Mucosa of descending colon (tissue), 3 donors: ENCODE data around the gene SND1. TPM values are rescaled to one million over a fixed set of nuclear protein-coding genes. Genes with fewer than 3 reads are reported as not detected.

ENCODE experiments used
- ATAC-seq: fragments of 200-7000 bp; cut with Tn5 transposase; one replicate; pipeline ENCODE4 v1.9.1; 2020; ENCODE audit warnings: mild to moderate bottlenecking, moderate library complexity
- DNase-seq, 3 donors: peaks; one replicate each; pipeline ENCODE4 v3.0.0-alpha.2; 2020
- H3K36me3 ChIP-seq: fragments of 200-600 bp; one replicate; pipeline ENCODE4 v1.8.0; 2021; ENCODE audit warnings: low read depth, mild to moderate bottlenecking
- H3K4me1 ChIP-seq: fragments of 200-600 bp; one replicate; pipeline ENCODE4 v1.8.0; 2021; ENCODE audit warnings: low read depth, mild to moderate bottlenecking
- H3K4me3 ChIP-seq: fragments of 200-600 bp; one replicate; pipeline ENCODE4 v1.8.0; 2021; ENCODE audit warnings: mild to moderate bottlenecking
- H3K9me3 ChIP-seq: fragments of 200-600 bp; one replicate; pipeline ENCODE4 v1.8.0; 2021; ENCODE audit warnings: mild to moderate bottlenecking
- intact Hi-C, 2 donors: fragments of 100-400 bp; cut with DNase I in 1 of 2; cut with micrococcal nuclease in 1 of 2; formaldehyde crosslinking; loops; one replicate each; pipeline versions ENCODE4 v1.11.0 to v1.11.1; 2022; cut with DNase I, micrococcal nuclease
- total RNA-seq, 3 donors: library from RNA; stranded (reverse); fragmentation: NEBNext Ultra II Directional in 2 of 3; extraction: Animal tissue kit (Norgen Biotek cat#: 25700) in 2 of 3; gene quantifications; one replicate each; pipeline versions ENCODE4 v1.2.1 to v1.2.4, GENCODE V29; 2021 to 2023
- TF ChIP-seq, protein P1 (sequence below): fragments of 200-600 bp; IDR thresholded peaks from one replicate; pipeline ENCODE4 v1.8.0; 2022; ENCODE audit warnings: antibody characterized with exemption, mild to moderate bottlenecking
- donor health status: DM: no; HTN: no; CAD: no; lungs with moderate emphysema.
- donor health status: DM: no; HTN: no; CAD: no.
- donor health status: DM: no; HTN: yes; CAD: no.

The SND1 gene
- total RNA-seq, 3 donors from 2014 or later: 99.0 to 131 (median 106) TPM

DNA sequence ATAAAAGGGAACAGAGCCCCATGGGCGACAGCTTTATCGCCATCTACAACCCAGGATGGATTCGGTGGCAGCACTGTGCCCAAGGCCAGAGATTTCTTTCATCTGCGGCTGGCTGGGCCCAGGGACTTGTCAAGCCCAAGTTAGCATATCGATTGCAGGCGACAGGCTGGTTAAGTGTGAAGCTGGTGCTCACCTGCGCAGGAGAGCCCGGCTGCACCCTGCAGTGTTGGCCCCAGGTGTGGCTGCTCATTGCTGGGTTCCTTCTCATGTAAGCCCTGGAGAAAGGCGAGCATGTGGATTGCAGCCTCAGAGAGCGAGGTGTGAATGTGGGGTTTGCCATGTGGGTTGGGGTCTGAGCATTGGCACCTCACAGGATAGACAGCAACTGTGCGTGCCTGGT lies 419.8 kb downstream of the SND1 start:
- H3K4me1 ChIP-seq: peaks cover 1% of the 10 kb centered on the region
- H3K9me3 ChIP-seq: no peaks in the 10 kb centered on the region
- intact Hi-C loops: no loop called here
- DNase-seq (no peak), ATAC-seq (no peak)
- no peaks in the 10 kb centered on the region for H3K36me3 ChIP-seq
- no peak overlapping the region for H3K4me3 ChIP-seq
- TF ChIP-seq, protein P1, sequence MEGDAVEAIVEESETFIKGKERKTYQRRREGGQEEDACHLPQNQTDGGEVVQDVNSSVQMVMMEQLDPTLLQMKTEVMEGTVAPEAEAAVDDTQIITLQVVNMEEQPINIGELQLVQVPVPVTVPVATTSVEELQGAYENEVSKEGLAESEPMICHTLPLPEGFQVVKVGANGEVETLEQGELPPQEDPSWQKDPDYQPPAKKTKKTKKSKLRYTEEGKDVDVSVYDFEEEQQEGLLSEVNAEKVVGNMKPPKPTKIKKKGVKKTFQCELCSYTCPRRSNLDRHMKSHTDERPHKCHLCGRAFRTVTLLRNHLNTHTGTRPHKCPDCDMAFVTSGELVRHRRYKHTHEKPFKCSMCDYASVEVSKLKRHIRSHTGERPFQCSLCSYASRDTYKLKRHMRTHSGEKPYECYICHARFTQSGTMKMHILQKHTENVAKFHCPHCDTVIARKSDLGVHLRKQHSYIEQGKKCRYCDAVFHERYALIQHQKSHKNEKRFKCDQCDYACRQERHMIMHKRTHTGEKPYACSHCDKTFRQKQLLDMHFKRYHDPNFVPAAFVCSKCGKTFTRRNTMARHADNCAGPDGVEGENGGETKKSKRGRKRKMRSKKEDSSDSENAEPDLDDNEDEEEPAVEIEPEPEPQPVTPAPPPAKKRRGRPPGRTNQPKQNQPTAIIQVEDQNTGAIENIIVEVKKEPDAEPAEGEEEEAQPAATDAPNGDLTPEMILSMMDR: no peak

DNA sequence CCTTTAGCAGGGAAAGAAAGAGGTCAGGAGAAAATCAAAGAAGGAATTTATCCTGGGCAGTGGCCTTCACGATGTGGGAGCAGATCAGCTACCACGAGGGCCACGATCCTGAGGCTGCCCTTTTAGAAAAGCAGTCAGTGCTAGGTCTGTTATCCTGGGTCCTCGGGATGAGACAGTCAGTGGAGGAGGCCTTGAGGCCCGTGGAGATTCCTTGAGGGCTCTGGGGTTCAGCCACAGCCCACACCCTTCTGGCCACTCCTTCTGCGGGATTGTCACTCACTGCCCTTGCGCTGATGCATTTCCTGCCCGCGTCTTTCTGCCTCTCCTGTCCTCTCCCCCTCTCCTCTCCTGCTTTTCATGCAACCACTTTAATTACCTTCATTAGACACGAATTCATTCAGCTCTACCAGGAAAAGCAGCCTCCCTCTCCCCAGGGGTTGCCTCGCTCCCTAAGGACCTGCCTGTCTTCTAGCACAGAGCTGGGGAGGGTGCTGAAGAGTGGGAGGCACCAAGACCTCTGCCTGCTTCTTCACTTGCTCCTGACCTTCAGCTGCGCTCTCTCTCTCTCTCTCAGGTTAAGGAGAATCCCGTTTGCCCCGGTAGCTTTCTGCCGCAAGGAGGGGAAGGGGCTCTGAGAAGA lies 421.8 kb downstream of the SND1 start:
- Histone ChIP-seq H3K4me1 (peaks cover 9% of the 10 kb centered on the region), H3K36me3 (no peaks in the 10 kb centered on the region), H3K9me3 (no peaks in the 10 kb centered on the region), H3K4me3 (no peak overlapping the region)
- no peak for DNase-seq
- TF ChIP-seq, protein P1: no peak
- ATAC-seq: no peak
- intact Hi-C loops: no loop called here

- peaks cover 9% of the 10 kb centered on the region for H3K4me1 ChIP-seq
- no peak overlapping the region for H3K4me3 ChIP-seq
- intact Hi-C loops: no loop called here
- ATAC-seq: no peak
- H3K9me3 ChIP-seq: no peaks in the 10 kb centered on the region
- H3K36me3 ChIP-seq: no peaks in the 10 kb centered on the region
- TF ChIP-seq, protein P1: no peak
- DNase-seq: peak in 1 of 3 donors; percentile 44
Observed at GRCh38 chr7:128074336-128074735, 422.3 kb downstream of the SND1 start.

GRCh38 chr7:128074736-128075135 lies 422.7 kb downstream of the SND1 start:
- Histone ChIP-seq H3K4me1 (peaks cover 9% of the 10 kb centered on the region), H3K9me3 (no peaks in the 10 kb centered on the region), H3K4me3 (no peak overlapping the region), H3K36me3 (no peaks in the 10 kb centered on the region)
- intact Hi-C loops: no loop called here
- TF ChIP-seq, protein P1: no peak
- ATAC-seq: no peak
- peak in 1 of 3 donors; percentile 8 for DNase-seq

DNA sequence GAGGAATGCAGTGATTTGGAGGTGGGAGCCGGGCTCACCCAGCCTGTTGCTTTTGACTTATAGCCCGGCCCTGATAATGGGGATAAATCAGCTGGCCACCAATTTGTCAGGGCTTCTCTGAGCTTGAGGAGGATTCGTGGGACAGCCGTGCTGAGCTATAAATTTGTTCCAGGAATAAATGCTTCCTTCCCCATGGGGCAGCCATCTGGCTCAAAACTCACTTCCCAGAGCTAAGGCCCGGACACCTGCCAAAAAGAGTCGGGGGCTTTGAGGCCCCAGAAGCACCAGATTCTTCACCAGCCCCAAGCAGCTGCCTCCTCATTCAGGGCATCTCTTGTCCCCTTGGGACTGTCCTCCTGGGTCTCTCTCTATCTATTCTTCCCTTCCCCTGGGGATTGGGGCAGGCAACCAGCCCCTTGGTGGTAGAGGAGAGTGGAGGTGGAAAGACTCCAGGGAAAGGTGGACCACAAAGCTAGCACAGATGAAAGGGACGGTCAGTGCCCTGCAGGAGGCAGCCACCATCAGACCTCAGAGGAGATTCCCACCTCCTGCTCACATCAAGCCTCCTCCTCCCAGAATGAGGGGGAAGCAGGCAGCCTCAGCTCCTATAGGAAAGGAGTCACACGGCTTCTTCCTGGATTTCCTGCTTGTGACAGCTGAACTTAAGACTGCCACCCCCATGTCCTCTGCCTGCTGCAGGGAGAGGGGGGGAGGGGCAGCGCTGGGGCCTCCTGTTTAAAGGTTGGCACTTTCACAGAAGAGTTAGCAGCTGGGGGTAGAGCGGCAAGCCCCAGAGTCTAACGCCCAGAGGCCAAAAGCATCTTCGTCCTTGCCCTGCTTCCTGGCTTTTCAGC lies 423.5 kb downstream of the SND1 start:
- DNase-seq: no peak

More for the DNA sequence above, 423.5 kb downstream of the SND1 start:
- TF ChIP-seq, protein P1: no peak
- intact Hi-C loops: no loop called here
- Histone ChIP-seq H3K4me3 (no peak overlapping the region), H3K4me1 (peaks cover 9% of the 10 kb centered on the region), H3K9me3 (no peaks in the 10 kb centered on the region), H3K36me3 (no peaks in the 10 kb centered on the region)
- ATAC-seq: no peak
